Measurements from ENCODE around the gene OBSCN. TPM values are rescaled to one million over a fixed set of nuclear protein-coding genes. Genes with fewer than 3 reads are reported as not detected.

Gene OBSCN
- total and polyA plus RNA-seq, 4 donors = 0.54 to 5.6 (median 2.7) TPM

DNA sequence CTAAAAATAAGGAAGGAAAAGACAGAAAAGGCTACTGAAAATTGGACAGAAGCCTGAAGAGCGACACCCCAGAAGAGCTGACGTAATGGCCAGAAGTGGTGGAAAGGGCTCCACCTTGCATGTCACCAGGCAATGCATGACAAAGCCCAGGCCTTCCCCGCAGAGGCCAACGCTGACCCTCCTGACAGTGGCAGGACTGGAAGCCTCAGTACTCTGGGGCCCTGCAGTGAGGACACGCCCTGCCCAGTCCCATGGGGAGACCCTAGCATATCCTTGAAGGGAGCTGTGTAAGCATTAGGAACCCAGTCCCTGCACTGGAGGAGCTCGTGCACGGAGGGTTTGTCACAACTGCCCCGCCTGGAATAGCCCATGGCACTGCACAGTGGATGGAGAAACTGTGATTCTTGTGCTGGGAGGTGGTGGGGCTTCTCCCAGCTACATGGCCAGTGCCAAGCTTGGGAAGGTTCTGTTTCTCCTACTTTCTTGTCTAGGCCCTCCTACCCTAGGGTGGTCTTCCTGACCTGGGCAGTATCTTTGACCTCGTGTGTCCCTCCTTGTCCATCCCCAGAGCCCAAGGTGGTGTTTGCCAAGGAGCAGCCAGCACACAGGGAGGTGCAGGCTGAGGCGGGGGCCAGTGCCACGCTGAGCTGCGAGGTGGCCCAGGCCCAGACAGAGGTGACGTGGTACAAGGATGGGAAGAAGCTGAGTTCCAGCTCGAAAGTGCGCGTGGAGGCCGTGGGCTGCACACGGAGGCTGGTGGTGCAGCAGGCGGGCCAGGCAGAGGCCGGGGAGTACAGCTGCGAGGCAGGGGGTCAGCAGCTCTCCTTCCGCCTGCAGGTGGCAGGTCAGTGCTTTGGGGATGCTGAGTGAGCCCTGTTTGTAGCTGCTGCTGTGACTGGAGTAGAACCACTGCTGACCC, 60.4 kb downstream of the OBSCN start:
- Histone ChIP-seq H3K4me1 (ENCODE audit: control insufficient read depth in 4 of 4, insufficient read depth in 4 of 4, low read length in 3 of 4) (no peaks in the 10 kb centered on the region), H3K27me3 (ENCODE audit: control insufficient read depth in 4 of 4, insufficient read depth in 4 of 4, low read length in 3 of 4) (no peaks in the 10 kb centered on the region), H3K27ac (ENCODE audit: low read depth in 1 of 2, low read length in 2 of 2) (no peak overlapping the region), H3K4me3 (ENCODE audit: low read depth in 1 of 3, low read length in 3 of 3) (no peak overlapping the region), H3K9me3 (ENCODE audit: control insufficient read depth in 4 of 4, low read length in 3 of 4) (no peaks in the 10 kb centered on the region), H3K36me3 (ENCODE audit: control insufficient read depth in 4 of 4, insufficient read depth in 3 of 4, low read depth in 1 of 4, low read length in 3 of 4) (no peaks in the 10 kb centered on the region), H3K9ac (ENCODE audit: low read depth in 1 of 2, low read length in 2 of 2) (no peak overlapping the region)
- TF ChIP-seq HNF4G (IDR thresholded peaks at IDR 0.05) (no peak), GABPA (IDR thresholded peaks at IDR 0.05 in 1 of 2, conservative IDR thresholded peaks at IDR 0.05 in 1 of 2) (no peak), NR2F2 (IDR thresholded peaks at IDR 0.05) (no peak), FOXA2 (IDR thresholded peaks at IDR 0.05) (no peak), SP1 (IDR thresholded peaks at IDR 0.05) (no peak), TAF1 (conservative IDR thresholded peaks at IDR 0.05) (no peak), FOXA1 (IDR thresholded peaks at IDR 0.05) (no peak), JUND (IDR thresholded peaks at IDR 0.05) (no peak), EGR1 (IDR thresholded peaks at IDR 0.05; ENCODE audit: low read depth in 2 of 2) (no peak), YY1 (IDR thresholded peaks at IDR 0.05) (no peak), HNF4A (conservative IDR thresholded peaks at IDR 0.05) (no peak), RXRA (IDR thresholded peaks at IDR 0.05) (no peak)
- TF ChIP-seq, protein P1, sequence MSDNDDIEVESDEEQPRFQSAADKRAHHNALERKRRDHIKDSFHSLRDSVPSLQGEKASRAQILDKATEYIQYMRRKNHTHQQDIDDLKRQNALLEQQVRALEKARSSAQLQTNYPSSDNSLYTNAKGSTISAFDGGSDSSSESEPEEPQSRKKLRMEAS (IDR thresholded peaks at IDR 0.05) = no peak
- TF ChIP-seq, protein P2, sequence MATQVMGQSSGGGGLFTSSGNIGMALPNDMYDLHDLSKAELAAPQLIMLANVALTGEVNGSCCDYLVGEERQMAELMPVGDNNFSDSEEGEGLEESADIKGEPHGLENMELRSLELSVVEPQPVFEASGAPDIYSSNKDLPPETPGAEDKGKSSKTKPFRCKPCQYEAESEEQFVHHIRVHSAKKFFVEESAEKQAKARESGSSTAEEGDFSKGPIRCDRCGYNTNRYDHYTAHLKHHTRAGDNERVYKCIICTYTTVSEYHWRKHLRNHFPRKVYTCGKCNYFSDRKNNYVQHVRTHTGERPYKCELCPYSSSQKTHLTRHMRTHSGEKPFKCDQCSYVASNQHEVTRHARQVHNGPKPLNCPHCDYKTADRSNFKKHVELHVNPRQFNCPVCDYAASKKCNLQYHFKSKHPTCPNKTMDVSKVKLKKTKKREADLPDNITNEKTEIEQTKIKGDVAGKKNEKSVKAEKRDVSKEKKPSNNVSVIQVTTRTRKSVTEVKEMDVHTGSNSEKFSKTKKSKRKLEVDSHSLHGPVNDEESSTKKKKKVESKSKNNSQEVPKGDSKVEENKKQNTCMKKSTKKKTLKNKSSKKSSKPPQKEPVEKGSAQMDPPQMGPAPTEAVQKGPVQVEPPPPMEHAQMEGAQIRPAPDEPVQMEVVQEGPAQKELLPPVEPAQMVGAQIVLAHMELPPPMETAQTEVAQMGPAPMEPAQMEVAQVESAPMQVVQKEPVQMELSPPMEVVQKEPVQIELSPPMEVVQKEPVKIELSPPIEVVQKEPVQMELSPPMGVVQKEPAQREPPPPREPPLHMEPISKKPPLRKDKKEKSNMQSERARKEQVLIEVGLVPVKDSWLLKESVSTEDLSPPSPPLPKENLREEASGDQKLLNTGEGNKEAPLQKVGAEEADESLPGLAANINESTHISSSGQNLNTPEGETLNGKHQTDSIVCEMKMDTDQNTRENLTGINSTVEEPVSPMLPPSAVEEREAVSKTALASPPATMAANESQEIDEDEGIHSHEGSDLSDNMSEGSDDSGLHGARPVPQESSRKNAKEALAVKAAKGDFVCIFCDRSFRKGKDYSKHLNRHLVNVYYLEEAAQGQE (IDR thresholded peaks at IDR 0.05) = no peak
- TF ChIP-seq, protein P3, sequence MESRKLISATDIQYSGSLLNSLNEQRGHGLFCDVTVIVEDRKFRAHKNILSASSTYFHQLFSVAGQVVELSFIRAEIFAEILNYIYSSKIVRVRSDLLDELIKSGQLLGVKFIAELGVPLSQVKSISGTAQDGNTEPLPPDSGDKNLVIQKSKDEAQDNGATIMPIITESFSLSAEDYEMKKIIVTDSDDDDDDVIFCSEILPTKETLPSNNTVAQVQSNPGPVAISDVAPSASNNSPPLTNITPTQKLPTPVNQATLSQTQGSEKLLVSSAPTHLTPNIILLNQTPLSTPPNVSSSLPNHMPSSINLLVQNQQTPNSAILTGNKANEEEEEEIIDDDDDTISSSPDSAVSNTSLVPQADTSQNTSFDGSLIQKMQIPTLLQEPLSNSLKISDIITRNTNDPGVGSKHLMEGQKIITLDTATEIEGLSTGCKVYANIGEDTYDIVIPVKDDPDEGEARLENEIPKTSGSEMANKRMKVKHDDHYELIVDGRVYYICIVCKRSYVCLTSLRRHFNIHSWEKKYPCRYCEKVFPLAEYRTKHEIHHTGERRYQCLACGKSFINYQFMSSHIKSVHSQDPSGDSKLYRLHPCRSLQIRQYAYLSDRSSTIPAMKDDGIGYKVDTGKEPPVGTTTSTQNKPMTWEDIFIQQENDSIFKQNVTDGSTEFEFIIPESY (IDR thresholded peaks at IDR 0.05) = no peak
- TF ChIP-seq, protein P4, sequence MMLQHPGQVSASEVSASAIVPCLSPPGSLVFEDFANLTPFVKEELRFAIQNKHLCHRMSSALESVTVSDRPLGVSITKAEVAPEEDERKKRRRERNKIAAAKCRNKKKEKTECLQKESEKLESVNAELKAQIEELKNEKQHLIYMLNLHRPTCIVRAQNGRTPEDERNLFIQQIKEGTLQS (IDR thresholded peaks at IDR 0.05) = no peak
- DNase-seq (ENCODE audit: low spot score) = no peak
- 92% methylated on average over 22 of the region's 22 CpGs for WGBS

DNA sequence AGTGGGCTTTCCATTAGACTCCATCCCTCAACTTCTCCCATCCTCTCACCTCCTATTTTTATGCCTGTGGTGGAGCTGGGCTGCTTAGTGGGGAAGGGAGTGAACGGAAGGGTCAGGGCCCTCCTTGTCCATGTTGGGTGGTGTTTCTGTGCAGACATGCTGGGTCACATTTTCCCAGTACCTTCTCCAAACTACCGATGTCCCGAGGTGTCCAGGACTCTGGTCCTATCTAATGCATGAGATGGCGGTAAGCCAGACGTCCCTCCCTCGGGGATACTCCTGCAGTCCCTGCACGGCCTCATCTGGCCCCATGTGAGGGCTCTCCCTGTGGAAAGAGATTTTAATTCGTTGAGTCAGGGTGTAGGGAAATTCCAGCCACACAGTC, 61.0 kb downstream of the OBSCN start:
- WGBS = 92% methylated on average over 8 of the region's 8 CpGs
- H3K4me1 ChIP-seq (ENCODE audit: control insufficient read depth in 4 of 4, insufficient read depth in 4 of 4, low read length in 3 of 4) = no peaks in the 10 kb centered on the region
- no peaks in the 10 kb centered on the region for H3K9me3 ChIP-seq (ENCODE audit: control insufficient read depth in 4 of 4, low read length in 3 of 4)
- H3K4me3 ChIP-seq (ENCODE audit: low read depth in 1 of 3, low read length in 3 of 3) = no peak overlapping the region
- H3K27ac ChIP-seq (ENCODE audit: low read depth in 1 of 2, low read length in 2 of 2) = no peak overlapping the region
- TF ChIP-seq FOXA2 (IDR thresholded peaks at IDR 0.05) (no peak), SP1 (IDR thresholded peaks at IDR 0.05) (no peak), YY1 (IDR thresholded peaks at IDR 0.05) (no peak), EGR1 (IDR thresholded peaks at IDR 0.05; ENCODE audit: low read depth in 2 of 2) (no peak), HNF4A (conservative IDR thresholded peaks at IDR 0.05) (no peak)
- TF ChIP-seq, protein P1 (IDR thresholded peaks at IDR 0.05) = no peak
- TF ChIP-seq, protein P5, sequence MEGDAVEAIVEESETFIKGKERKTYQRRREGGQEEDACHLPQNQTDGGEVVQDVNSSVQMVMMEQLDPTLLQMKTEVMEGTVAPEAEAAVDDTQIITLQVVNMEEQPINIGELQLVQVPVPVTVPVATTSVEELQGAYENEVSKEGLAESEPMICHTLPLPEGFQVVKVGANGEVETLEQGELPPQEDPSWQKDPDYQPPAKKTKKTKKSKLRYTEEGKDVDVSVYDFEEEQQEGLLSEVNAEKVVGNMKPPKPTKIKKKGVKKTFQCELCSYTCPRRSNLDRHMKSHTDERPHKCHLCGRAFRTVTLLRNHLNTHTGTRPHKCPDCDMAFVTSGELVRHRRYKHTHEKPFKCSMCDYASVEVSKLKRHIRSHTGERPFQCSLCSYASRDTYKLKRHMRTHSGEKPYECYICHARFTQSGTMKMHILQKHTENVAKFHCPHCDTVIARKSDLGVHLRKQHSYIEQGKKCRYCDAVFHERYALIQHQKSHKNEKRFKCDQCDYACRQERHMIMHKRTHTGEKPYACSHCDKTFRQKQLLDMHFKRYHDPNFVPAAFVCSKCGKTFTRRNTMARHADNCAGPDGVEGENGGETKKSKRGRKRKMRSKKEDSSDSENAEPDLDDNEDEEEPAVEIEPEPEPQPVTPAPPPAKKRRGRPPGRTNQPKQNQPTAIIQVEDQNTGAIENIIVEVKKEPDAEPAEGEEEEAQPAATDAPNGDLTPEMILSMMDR (IDR thresholded peaks at IDR 0.05; ENCODE audit: low read depth, low read length, missing input control) = no peak
- TF ChIP-seq, protein P4 (IDR thresholded peaks at IDR 0.05) = no peak
- TF ChIP-seq, protein P2 (IDR thresholded peaks at IDR 0.05) = no peak
- H3K27me3 ChIP-seq (ENCODE audit: control insufficient read depth in 4 of 4, insufficient read depth in 4 of 4, low read length in 3 of 4) = no peaks in the 10 kb centered on the region
- DNase-seq (ENCODE audit: low spot score) = no peak
- no peaks in the 10 kb centered on the region for H3K36me3 ChIP-seq (ENCODE audit: control insufficient read depth in 4 of 4, insufficient read depth in 3 of 4, low read depth in 1 of 4, low read length in 3 of 4)
- H3K9ac ChIP-seq (ENCODE audit: low read depth in 1 of 2, low read length in 2 of 2) = no peak overlapping the region
